Measurements from ENCODE around the gene KIF5B.

The KIF5B gene

DNA sequence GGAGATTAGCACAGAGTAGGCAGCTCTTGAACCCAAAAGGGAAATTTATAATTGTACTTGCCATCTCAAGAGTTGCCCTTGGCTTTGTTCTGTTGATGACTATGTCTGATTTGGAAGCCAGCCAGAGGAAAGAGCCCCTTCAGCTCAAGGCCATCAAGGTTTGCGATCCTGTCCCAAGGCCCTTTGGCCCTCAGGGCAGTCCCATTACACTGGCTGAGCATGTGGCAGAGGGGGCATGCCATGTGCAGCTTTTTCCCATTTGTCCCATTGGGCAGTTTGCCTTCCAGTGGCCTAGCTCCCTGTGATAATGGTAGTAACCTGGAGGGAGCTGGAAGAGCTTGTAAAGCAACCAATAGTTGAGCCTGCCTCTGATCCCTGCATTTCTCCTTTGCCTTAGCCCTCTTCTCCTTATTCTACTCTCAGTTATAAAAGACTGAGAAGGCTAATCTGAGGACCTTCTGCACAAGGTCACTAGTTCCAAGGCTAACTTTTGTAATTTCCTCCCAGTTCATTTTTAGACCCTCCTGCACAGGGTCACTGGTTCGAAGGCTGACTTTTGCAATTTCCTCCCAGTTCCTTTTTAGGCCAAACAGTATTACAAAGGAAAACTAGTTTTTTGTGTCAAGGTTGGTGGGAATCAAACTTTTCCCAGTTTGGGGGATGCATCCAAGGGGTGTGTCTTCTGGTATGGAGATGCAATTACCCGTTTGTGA, 96.6 kb downstream of the KIF5B start:
- no peak for DNase-seq
- H3K9me3 Mint-ChIP-seq: peaks cover 19% of the 10 kb centered on the region
- H3K4me1 Mint-ChIP-seq: peaks cover 21% of the 10 kb centered on the region
- H3K36me3 Mint-ChIP-seq (ENCODE audit: low read depth): peaks cover 34% of the 10 kb centered on the region
- TF ChIP-seq, protein P1, sequence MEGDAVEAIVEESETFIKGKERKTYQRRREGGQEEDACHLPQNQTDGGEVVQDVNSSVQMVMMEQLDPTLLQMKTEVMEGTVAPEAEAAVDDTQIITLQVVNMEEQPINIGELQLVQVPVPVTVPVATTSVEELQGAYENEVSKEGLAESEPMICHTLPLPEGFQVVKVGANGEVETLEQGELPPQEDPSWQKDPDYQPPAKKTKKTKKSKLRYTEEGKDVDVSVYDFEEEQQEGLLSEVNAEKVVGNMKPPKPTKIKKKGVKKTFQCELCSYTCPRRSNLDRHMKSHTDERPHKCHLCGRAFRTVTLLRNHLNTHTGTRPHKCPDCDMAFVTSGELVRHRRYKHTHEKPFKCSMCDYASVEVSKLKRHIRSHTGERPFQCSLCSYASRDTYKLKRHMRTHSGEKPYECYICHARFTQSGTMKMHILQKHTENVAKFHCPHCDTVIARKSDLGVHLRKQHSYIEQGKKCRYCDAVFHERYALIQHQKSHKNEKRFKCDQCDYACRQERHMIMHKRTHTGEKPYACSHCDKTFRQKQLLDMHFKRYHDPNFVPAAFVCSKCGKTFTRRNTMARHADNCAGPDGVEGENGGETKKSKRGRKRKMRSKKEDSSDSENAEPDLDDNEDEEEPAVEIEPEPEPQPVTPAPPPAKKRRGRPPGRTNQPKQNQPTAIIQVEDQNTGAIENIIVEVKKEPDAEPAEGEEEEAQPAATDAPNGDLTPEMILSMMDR (IDR thresholded peaks at IDR 0.05): no peak
- no peaks in the 10 kb centered on the region for H3K27me3 Mint-ChIP-seq (ENCODE audit: low read depth, poor library complexity)
- no peak overlapping the region for H3K27ac Mint-ChIP-seq
- H3K4me3 Mint-ChIP-seq: no peak overlapping the region

Measured in nephron progenitor cell (in vitro differentiated cells).